ENCODE results near the gene REC114.
"Not testable (repeated sequence)": the region's sequence is repeated elsewhere in the genome, so short reads cannot be mapped to it uniquely, and the experiment has no call there.

Gene REC114

GRCh38 chr15:73442968-73443367, at the start of gene REC114:
Gene REC114, plus strand, starts transcription at chr15:73443164. Its CDS starts 22 bp downstream, at chr15:73443186.
- in situ Hi-C loops (cut with MboI; ENCODE audit: low sequenced_read_pairs): no loop called here

- in situ Hi-C loops (cut with MboI; ENCODE audit: low sequenced_read_pairs): no loop called here
Observed at GRCh38 chr15:73393336-73393735, 49.6 kb upstream of the REC114 start.

- in situ Hi-C loops (cut with MboI; ENCODE audit: low sequenced_read_pairs): no loop called here
Observed at GRCh38 chr15:73394782-73395181, 48.2 kb upstream of the REC114 start.

GRCh38 chr15:73395671-73396070, 47.3 kb upstream of the REC114 start:
- in situ Hi-C loops (cut with MboI; ENCODE audit: low sequenced_read_pairs): no loop called here

- in situ Hi-C loops (cut with MboI; ENCODE audit: low sequenced_read_pairs): no loop called here
Observed at GRCh38 chr15:73397461-73397860, 45.5 kb upstream of the REC114 start.

- in situ Hi-C loops (cut with MboI; ENCODE audit: low sequenced_read_pairs): no loop called here
Observed at GRCh38 chr15:73398861-73399260, 44.1 kb upstream of the REC114 start.

- in situ Hi-C loops (cut with MboI; ENCODE audit: low sequenced_read_pairs): not testable (repeated sequence)
Observed at GRCh38 chr15:73400222-73400621, 42.7 kb upstream of the REC114 start.

GRCh38 chr15:73403171-73403570, 39.8 kb upstream of the REC114 start:
- in situ Hi-C loops (cut with MboI; ENCODE audit: low sequenced_read_pairs): no loop called here

GRCh38 chr15:73414876-73415275, 28.1 kb upstream of the REC114 start:
- in situ Hi-C loops (cut with MboI; ENCODE audit: low sequenced_read_pairs): no loop called here

GRCh38 chr15:73424506-73424905, 18.5 kb upstream of the REC114 start:
- in situ Hi-C loops (cut with MboI; ENCODE audit: low sequenced_read_pairs): no loop called here

- in situ Hi-C loops (cut with MboI; ENCODE audit: low sequenced_read_pairs): no loop called here
Observed at GRCh38 chr15:73425510-73425909, 17.5 kb upstream of the REC114 start.

GRCh38 chr15:73426323-73426994, 16.5 kb upstream of the REC114 start:
- in situ Hi-C loops (cut with MboI; ENCODE audit: low sequenced_read_pairs): no loop called here

GRCh38 chr15:73431329-73431728, 11.6 kb upstream of the REC114 start:
- in situ Hi-C loops (cut with MboI; ENCODE audit: low sequenced_read_pairs): not testable (repeated sequence)

- in situ Hi-C loops (cut with MboI; ENCODE audit: low sequenced_read_pairs): no loop called here
Observed at GRCh38 chr15:73433873-73434272, 9.1 kb upstream of the REC114 start.

- in situ Hi-C loops (cut with MboI; ENCODE audit: low sequenced_read_pairs): no loop called here
Observed at GRCh38 chr15:73436613-73437012, 6.4 kb upstream of the REC114 start.

GRCh38 chr15:73437543-73438109, 5.3 kb upstream of the REC114 start:
- in situ Hi-C loops (cut with MboI; ENCODE audit: low sequenced_read_pairs): no loop called here

GRCh38 chr15:73438651-73439050, 4.3 kb upstream of the REC114 start:
- in situ Hi-C loops (cut with MboI; ENCODE audit: low sequenced_read_pairs): no loop called here

- in situ Hi-C loops (cut with MboI; ENCODE audit: low sequenced_read_pairs): no loop called here
Observed at GRCh38 chr15:73440571-73440970, 2.4 kb upstream of the REC114 start.

- in situ Hi-C loops (cut with MboI; ENCODE audit: low sequenced_read_pairs): no loop called here
Observed at GRCh38 chr15:73442421-73442820, 543 bp upstream of the REC114 start.

GRCh38 chr15:73447471-73447870, 4.5 kb downstream of the REC114 start:
- in situ Hi-C loops (cut with MboI; ENCODE audit: low sequenced_read_pairs): not testable (repeated sequence)

- in situ Hi-C loops (cut with MboI; ENCODE audit: low sequenced_read_pairs): not testable (repeated sequence)
Observed at GRCh38 chr15:73448158-73448758, 5.3 kb downstream of the REC114 start.

- in situ Hi-C loops (cut with MboI; ENCODE audit: low sequenced_read_pairs): not testable (repeated sequence)
Observed at GRCh38 chr15:73449980-73450379, 7.0 kb downstream of the REC114 start.

All from HL-60/S4 treated with phorbol 12-myristate 13-acetate at 8.2 ng/mL for 4 days and 3 days (cell line).